ENCODE results near the gene SNPH.
"Not testable (repeated sequence)": the region's sequence is repeated elsewhere in the genome, so short reads cannot be mapped to it uniquely, and the experiment has no call there.

SNPH gene, protein sequence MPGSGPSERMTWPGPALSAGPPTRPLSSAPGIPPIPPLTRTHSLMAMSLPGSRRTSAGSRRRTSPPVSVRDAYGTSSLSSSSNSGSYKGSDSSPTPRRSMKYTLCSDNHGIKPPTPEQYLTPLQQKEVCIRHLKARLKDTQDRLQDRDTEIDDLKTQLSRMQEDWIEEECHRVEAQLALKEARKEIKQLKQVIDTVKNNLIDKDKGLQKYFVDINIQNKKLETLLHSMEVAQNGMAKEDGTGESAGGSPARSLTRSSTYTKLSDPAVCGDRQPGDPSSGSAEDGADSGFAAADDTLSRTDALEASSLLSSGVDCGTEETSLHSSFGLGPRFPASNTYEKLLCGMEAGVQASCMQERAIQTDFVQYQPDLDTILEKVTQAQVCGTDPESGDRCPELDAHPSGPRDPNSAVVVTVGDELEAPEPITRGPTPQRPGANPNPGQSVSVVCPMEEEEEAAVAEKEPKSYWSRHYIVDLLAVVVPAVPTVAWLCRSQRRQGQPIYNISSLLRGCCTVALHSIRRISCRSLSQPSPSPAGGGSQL

DNA sequence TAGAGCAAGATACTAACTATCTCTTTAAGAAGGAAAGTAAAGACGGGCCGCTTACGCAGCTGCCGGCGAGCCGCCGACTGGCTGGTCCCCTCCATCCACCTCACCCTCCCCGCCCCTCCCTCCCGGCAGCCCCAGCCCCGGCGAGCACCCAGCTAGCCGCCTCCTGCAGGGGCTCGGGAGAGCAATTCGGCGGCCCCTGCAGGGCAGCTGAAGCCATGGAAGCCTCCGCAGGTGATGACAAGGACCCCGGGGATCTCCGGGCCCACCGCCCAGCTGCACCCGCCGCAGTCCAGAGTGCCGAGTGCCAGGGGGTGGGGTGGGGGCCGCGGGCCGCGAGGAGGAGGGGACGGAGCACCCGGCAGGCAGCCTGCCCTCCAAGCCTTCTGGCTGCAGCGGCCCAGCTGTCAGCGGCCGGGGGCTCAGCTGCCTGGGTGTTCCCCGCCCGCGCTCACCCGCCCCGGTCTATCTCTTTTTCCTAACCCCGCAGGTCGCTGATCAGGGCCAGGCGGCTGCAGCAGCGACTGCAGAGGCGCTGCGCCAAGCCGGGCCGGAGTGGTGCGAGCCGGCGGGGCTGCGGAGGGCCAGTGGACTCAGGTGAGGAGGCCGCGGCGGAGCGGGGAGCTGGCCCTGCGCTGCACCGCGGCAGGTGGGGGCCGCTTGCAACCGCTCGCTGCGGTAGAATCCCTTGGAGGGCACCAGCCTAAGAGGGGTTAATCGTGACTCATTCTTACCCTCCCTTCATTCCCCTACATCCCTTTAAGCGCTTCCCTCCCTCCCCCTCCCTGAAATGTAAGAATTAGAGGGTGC is at the start of gene SNPH:
SNPH (plus strand) TSS at position 128 of the 807 bp plus-strand sequence. CDS start 29,946 bp downstream, outside the sequence.
- DNase-seq (ENCODE audit: low spot score): no peak

DNA sequence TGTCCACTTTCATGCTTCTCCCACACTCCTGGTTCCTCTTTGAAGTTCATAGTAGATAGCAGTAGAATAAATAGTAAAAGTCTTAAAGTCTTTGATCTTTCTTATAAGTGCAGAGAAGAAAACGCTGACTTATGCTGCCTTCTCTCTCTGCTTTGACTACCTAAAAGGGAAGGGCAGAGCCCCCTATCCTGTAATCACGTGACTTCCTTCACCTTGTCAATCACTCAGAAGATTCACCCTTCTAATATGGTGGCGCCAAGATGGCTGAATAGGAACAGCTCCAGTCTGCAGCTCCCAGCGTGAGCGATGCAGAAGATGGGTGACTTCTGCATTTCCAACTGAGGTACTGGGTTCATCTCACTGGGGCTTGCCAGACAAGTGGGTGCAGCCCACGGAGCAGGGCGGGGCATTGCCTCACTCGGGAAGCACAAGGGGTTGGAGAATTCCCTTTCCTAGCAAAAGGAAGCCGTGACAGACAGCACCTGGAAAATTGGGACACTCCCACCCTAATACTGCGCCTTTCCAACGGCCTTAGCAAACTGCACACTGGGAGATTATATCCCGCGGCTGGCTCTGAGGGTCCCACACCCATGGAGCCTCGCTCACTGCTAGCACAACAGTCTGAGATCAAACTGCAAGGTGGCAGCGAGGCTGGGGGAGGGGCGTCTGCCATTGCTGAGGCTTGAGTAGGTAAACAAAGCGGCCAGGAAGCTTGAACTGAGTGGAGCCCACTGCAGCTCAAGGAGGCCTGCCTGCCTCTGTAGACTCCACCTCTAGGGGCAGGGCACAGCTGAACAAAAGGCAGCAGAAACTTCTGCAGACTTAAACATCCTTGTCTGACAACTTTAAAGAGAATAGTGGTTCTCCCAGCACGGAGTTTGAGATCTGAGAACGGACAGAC is 49.3 kb upstream of the SNPH start:
- not testable (repeated sequence) for DNase-seq (ENCODE audit: low spot score)

DNA sequence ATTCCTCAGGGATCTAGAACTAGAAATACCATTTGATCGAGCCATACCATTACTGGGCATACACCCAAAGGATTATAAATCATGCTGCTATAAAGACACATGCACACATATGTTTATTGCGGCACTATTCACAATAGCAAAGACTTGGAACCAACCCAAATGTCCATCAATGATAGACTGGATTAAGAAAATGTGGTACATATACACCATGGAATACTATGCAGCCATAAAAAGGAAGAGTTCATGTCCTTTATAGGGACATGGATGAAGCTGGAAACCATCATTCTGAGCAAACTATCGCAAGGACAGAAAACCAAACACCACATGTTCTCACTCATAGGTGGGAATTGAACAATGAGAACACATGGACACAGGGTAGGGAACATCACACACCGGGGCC is 43.3 kb upstream of the SNPH start:
- not testable (repeated sequence) for DNase-seq (ENCODE audit: low spot score)

DNA sequence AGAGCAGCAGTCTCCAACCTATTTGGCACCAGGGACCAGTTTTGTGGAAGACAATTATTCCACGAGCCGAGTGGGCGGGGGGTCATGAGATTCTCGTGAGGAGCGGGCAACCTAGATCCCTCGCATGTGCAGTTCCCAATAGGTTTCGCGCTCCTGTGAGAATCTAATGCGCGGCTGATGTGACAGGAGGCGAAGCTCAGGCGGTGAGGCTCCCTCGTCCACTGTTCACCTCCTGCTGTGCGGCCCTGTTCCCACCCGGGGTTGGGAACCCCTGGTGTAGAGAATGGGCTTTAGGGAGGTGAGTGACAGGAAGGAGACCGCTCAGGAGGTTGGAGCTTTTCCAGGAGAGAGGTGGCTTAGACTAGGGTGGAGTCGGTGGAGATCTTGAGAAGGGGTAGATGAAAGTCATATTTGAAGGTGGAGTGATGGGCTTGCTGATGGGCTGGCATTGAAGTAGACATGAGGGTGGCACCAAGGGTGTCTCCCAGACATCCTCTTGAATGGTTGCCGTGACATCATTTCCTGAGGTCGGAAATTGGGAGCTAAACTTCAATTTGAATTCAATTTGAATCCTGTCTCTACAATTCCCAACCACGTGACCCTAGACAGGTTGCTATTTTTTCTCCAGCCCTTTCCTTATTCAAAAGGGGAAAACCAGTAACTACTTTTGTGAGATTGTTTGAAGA is 41.7 kb upstream of the SNPH start:
- DNase-seq (ENCODE audit: low spot score): no peak

DNA sequence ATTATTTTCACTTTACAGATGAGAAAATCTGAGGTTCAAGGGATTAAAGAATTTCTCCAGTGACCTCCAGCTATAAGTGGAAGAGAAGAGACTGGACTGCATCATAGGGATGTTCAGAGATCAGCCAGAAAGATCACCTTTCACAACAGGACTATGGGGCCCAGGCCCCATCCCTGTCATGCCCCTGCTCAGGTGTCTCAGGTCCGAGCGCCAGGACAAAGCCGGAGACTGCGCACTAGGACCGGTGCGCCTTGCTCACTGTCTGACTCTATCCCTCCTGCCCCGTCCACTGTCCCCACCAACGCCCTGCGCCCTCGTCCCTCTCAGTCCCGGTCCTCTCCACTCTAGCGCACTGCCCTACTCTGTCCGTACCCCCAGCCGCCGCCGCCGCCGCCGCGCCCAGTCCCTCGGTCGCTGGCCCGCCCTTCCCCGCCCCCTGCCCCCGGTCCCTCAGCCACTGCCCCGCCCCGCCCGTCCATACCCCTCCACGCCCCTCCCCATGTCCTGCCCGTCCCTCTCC is 40.8 kb upstream of the SNPH start:
- peak; percentile 29 for DNase-seq (ENCODE audit: low spot score)

DNA sequence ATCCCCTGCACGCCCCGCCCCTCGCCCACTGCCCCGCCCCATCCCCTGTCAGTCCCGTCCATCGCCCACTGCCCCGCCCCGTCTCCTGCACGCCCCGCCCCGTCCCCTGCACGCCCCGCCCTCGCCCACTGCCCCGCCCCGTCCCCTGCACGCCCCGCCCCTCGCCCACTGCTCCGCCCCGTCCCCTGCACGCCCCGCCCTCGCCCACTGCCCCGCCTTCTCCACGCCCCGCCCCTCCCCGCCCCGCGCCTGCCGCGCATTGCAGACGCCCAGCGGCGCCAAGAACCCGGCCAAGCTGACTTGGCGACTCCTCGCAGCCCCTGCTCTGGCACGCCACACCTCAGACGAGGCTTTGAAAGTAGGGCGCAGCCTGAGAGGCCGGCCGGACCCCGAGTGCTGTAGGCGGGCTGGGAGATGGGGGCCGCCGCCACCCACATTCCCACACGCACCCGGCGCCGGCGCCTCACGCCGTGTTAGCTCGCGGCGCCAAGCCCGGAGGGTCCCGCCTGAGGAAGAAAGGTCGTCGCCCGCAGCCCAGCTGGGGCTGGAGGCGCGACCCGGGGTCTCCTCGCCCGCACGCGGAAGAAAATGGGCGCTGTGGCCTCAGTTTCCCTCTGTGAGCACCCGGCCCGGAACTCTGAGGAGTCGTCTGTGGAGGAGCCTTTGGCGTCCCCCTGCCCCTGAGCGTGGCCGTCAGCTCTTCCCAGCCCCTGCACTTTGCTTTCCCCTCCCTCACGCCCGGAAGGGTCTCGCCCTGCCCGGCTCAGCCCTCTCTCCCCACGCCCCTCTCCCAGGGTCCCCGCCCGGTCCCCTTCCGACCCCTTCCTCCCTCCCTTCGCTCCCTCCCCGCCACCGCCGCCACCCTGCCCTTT is 40.1 kb upstream of the SNPH start, which contains the start of gene RAD21L1:
RAD21L1 (plus strand) TSS at position 262 of the 872 bp plus-strand sequence. CDS start 2,410 bp downstream, outside the sequence.
- peak; percentile 98 for DNase-seq (ENCODE audit: low spot score)

DNA sequence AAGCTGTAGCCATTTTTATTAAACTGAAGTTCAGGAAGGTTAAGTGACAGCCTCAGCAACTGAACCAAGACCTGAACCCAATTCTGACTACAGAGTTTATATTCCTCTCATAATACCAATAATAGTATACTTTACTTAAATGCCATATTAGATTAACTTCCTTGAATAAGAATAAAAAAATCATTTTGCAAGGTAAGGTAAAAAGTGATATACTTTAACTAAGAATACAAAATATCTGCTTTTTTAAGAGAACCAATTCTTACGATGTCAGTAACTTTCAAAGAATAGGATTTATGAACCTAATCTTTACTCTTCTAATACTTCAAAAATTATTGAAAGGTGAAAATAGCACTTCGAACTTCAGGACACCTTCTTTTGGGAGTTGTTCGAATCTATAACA is 36.6 kb upstream of the SNPH start:
- no peak for DNase-seq (ENCODE audit: low spot score)

DNA sequence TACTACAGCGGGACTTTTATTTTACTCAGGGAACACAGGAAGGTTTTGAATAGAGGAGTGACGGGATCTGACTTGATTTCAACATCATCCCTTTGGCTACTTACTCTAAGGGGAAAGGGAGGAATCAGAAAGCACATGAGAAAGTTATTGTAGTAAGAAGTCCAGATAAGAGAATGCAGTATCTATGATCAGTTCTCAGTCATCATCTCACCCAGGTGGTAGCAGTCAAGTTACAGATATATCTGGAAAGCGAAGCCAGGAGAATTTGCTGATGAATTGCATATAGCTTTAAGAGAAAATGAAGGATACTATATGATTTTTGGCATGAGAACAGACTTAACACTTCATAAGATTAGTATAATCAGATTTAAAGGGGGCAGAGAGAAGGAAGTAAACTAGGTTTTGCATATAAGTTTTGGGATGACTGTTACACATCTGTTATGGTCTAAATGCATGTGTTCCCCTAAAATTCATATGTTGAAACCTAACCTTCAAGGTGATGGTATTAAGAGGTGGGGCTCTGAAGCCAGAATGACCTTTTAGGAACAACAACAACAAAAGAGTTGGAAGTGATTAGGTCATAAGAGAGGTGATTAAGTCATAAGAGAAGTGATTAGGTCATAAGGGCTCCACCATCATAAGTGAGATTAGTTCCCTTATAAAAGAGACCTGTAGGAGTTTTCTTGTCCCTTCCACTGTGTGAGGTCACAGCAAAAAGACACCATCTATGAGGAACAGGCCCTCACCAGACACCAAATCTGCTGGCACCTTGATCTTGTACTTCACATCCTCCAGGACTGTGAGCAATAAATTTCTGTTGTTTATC is 33.6 kb upstream of the SNPH start:
- no peak for DNase-seq (ENCODE audit: low spot score)

DNA sequence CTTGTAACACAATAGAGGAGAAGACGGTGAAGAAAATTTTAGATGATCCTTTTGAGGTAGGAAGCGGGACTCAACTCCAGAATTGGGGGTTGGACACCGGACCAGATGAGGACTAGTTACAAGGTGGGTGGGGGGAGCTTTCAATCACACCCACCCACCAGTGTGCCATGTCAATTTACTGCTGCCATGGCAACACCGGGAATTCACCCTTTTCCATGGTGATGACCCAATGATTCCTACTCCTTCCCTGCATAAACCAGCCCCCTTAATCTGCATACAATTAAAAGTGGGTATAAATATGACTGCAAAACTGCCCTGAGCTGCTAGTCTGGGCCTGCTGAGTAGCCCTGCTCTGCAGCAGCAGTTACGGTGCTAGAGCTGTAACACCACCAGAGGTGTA is 25.5 kb upstream of the SNPH start:
- DNase-seq (ENCODE audit: low spot score): no peak

DNA sequence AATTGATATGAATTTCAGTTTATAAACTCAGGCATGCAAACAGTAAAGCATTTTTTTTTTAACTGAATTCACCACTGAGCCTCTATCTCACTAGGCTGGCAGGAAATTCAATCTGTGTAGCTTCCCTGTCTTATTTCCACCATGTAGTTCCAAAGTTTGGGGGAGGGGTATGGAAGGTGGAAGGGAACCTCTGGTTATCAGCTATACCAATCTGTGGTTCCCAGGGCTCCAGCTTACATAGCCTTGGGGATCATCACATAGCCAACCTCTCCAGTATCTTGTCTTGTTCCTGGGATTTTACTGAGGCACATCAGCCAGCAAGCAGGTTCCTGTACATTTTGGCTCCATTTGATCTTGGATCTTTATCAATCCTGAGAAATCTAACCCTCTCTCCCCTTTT is 24.6 kb upstream of the SNPH start:
- DNase-seq (ENCODE audit: low spot score): no peak

DNA sequence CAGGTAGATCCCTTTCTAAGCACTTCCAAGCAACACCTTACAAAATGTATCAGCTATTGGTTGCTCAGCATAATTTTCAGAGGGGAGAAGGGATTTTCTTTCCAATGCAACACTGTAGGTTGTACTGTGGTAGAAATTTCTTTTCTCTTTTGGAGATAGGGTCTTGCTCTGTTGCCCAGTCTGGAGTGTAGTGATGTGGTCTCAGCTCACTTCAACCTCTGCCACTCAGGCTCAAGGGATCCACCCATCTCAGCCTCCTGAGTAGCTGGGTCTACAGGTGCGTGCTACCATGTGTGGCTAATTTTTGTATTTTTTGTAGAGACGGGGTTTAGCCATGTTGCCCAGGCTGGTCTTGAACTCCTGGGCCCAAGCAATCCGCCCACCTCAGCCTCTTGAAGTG is 24.0 kb upstream of the SNPH start:
- DNase-seq (ENCODE audit: low spot score): no peak

DNA sequence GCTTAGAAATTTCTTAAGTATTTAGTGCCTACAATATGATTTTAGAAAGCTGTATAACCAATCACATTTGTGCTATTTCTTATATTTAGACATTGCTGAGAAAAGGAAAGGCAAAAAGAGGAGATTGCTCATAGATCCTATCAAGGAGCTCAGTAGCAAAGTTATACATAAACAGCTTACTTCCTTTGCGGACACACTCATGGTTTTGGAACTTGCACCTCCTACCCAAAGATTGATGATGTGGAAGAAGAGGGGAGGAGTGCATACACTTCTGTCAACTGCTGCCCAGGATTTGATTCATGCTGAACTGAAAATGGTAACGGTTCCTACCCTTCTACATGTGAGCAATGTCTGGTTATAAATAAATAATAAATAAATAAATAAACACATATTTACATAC is 23.6 kb upstream of the SNPH start:
- DNase-seq (ENCODE audit: low spot score): no peak

DNA sequence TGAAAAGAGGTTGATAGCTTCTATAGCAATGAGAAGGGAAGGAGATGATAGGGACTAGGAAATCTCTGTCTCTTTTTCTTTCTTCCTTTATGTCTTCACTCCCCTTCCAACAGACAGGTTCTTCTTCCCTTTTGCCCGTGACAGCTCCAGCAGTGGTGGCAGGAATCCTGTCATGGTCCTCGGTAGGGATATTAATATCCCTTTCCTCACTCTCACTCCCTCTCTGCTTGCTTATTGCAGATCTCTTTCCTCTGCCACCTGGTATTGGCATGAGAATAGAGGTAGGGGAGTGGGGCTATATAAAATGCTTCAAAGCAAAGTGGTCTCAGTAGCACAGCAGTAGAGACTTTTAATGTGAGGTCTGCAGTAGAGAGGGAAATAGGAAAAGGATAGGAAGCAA is 20.5 kb upstream of the SNPH start:
- no peak for DNase-seq (ENCODE audit: low spot score)

DNA sequence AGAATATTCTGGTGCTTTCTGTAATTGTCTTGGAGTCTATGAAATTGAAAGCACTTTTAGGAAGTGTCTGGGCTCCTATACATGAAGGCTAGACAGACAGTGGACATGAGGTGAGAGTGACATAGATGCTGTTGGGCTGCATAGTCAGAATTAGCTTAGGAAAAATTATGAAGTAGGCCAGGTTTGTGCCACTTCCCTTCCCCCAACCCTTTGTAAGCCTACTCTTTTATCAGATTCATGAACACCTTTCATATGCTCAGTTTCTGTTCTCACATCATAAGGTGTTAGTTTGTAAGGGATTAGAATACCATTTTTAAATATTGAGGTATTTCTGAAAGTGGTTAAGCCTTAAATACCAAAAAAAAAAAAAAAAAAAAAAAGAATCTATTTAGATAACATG is 18.4 kb upstream of the SNPH start:
- no peak for DNase-seq (ENCODE audit: low spot score)

DNA sequence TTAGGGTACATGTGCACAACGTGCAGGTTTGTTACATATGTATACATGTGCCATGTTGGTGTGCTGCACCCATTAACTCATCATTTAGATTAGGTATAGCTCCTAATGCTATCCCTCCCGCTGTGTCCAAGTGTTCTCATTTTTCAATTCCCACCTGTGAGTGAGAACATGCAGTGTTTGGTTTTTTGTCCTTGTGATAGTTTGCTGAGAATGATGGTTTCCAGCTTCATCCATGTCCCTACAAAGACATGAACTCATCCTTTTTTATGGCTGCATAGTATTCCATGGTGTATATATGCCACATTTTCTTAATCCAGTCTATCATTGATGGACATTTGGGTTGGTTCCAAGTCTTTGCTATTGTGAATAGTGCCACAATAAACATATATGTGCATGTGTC is 15.8 kb upstream of the SNPH start:
- not testable (repeated sequence) for DNase-seq (ENCODE audit: low spot score)

DNA sequence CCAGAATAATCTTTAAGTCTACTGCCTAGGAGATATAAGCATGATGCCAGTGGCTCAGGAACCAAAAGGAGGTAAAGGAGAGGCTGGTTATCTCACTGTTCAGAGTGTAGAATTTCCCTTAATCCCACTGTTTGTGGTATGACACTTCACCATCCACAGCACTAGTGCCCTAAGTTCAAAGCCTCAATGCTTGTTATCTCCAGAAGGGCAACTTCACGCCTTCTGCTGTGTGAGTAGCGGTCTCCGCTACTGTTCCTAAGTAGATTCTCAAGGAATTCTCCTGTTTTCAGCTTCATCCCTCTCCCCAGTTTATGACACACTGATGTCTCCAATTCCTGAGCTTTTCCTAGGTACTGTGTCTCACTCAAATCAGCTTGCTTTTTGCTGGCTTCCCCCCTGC is 13.7 kb upstream of the SNPH start:
- DNase-seq (ENCODE audit: low spot score): no peak

DNA sequence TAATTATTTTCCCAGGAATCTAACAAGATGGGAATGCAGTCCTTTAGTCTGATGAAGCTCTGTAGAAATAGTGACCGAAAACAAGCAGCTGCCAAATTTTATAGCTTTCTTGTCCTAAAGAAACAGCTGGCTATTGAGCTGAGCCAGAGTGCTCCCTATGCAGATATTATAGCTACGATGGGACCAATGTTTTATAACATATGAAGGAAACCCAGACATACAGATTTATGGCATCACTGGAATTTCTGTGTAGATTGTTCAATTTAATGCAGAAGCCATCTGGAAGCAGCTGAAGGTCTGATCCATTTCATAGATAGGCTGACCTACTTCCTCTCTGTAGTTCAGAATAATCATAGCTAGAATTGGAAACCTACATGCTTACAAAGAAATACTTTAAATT is 11.8 kb upstream of the SNPH start:
- DNase-seq (ENCODE audit: low spot score): no peak

DNA sequence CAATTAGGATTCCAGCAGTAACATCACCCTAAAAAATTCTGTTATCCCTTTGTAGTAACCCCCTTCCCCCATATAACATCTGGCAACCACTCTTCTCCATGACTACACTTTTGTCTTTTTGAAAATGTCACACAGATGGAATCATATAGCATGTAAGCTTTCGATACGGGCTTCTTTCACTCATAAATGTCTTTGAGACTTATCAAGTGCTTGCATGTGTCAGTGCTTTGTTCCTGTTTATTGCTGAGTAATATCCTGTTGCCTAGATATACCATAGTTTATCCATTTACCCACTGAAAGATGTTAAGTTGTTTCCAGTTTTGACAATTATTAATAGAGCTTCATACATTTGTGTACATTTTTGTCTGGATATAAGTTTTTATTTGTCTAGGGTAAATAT is 10.4 kb upstream of the SNPH start:
- DNase-seq (ENCODE audit: low spot score): no peak

DNA sequence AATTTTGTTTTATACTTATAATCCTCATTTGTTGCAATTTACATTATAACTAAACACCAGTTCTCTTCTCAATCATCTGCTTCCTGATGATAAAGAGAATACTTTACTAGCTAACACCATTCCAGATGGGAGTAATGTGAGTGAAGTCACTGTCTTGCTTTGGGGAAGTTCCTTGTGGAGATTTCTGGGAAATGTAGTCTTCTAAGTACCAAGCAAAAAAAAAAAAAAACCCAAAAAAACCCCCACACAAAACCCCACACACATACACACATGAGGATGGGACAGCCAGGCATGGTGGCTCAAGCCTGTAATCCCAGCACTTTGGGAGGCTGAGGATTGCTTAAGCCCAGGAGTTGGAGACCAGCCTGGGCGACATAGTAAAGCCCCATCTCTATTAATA is 2.2 kb upstream of the SNPH start:
- no peak for DNase-seq (ENCODE audit: low spot score)

Data from COLO829 (cell line).